SKM-1 treated with dmso at 0.1 percent for 144 hours (cell line): ENCODE results near the gene TAPBP.
"Not testable (repeated sequence)": the region's sequence is repeated elsewhere in the genome, so short reads cannot be mapped to it uniquely, and the experiment has no call there.

Experiments
- DNase-seq: peaks from one replicate; lab custom pipeline; 2025; ENCODE audit not compliant: unreplicated experiment; lab: John Stamatoyannopoulos, UW

Gene TAPBP

DNA sequence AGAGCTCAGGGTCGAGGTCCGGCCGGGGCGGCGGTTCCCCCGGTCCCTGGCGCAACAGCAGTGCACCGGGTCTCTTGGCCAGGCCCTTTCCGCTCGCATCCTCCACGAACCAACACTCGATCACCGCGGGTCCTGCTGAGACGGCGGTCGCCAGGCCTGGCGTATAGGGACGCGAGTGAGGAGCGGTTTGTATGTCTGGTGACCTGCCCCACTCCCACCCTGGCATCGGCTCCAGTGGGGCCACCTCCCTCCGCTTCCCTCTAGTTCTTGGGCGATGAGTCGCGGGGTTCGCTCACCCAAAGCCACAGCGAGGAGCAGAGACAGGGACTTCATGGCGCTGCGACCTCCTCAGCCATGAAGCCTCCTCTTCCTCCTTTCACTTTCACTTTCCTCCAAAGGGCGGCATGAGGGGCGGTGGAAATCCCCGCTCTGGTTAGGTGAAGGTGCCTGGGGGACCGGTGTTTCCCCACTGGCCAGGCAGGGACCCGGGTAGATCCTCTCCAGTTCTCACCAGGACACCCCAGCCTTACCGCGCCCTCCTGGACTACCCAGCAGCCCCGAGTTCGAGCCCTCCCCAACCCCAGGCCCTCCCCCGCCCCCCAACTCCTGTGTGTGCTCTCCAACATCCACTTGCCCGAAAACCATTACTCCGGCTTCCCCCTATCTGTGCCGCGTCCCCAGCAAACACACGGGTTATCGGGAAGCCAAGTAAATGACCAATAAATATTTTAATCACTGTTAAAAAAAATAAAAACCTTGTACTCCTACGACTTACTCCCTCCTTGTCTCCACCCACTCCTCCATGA lies at the start of gene TAPBP:
TSS of gene TAPBP (minus strand) at position 370 of the 806 bp plus-strand sequence. CDS start at position 333, 37 bp downstream.
- DNase-seq: peak; percentile 25

- DNase-seq: not testable (repeated sequence)
These were observed 49.6 kb upstream of the TAPBP start for GRCh38 chr6:33363486-33363885.

GRCh38 chr6:33359331-33359730 lies 45.5 kb upstream of the TAPBP start:
- DNase-seq: no peak

- DNase-seq: not testable (repeated sequence)
These were observed 43.4 kb upstream of the TAPBP start for GRCh38 chr6:33357160-33357871.

GRCh38 chr6:33356295-33356694 lies 42.4 kb upstream of the TAPBP start:
- DNase-seq: no peak

DNA sequence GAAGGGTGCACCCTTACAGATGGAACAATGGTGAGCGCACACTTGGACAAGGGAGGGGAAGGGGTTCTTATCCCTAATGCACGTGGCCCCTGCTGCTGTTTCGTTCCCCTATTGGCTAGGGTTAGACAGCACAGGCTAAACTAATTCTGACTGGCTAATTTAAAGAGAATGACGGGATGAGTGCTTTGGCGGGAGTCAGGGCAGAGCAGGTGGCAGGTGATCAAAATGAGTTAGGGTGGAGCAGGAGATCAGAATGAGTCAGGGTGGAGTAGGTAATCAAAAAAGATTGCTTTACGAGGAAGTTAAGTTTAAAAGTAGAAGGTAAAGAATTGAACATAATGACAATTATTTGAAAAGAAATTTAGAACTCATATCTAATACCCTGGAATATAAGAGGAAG lies 42.0 kb upstream of the TAPBP start:
- DNase-seq: not testable (repeated sequence)

GRCh38 chr6:33347816-33348215 lies 33.9 kb upstream of the TAPBP start:
- no peak for DNase-seq

DNA sequence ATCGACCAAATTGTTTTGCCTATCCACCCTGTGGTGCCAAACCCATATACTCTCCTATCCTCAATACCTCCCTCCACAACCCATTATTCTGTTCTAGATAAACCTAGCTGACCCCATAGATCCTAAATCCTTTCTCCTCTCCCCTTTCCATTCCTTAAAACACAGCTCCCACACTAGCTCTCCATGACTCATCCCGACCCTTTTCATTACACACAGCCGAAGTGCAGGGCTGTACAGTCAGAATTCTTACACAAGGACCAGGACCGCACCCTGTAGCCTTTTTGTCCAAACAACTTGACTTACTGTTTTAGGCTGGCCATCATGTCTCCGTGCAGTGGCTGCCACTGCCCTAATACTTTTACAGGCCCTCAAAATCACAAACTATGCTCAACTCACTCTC lies 33.1 kb upstream of the TAPBP start:
- not testable (repeated sequence) for DNase-seq

DNA sequence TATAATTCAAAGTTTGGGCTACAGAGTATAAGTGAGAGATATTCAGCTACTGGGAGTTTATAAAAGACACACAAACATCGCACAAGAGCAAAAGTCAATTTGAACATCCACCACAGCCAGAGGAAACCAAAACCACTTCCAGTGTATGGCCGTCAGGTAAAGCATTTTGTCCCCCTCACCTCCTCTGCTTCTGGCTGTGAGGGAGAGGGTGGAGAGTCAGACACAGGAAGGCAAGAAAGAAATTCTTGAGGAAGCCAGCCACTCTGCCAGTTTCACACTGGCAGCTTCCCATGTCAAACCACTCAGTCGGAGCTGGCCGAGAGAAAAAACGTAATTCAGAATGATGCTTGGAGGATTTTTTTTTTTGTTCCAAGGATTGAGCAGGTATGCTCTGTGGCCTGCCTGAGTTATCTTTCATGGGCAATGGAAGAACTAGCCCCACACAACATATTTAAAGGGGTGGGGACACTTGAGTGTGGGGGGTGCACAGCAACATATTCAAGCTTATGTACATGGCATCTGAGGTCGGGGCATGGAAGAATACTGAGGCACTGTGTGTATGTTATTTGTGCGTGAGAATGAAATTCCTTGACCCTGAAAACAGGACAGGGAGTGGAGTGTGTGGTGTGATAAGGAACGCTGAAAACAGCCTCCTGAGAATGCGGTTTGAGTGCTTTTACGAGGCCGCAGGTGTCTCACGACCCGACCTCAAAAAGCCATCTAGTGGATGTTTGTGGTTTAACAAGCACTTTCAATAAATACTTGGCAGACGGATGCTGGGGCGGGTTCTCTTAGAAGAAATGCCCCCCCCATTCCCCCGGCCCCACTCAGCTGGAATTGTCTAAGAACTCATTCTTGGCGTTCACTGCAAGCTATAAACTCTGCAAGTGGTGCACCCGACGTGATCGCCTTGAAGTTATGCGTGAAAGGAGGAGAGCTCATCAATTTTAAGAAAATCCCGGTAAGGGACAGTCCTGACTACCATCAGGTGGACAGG lies 31.1 kb upstream of the TAPBP start:
- peak; percentile 58 for DNase-seq

DNA sequence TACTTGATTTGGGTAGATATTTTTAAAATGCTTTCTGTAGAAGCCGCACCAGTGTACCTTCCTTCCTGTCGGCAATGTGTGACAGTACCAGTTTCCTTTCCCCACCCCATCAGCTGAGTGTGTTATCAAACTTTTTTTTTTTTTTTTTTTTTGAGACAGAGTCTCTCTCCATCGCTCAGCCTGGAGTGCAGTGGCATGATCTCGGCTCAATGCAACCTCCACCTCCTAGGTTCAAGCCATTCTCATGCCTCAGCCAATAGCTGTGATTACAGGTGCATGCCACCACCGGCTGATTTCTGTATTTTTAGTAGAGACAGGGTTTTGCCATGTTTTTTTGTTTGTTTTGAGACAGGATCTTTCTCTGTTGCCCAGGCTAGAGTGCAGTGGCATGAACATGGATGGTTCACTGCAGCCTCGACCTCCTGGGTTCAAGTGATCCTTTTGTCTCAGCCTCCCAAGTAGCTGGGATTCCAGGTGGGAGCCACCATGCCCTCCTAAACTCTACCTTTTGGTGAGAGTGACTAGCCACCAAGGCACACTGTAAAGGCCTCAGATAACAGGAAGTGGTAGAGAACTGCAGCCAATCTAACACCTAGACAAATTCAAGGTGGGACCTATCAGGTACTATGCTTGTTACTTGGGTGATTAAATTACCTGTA lies 30.2 kb upstream of the TAPBP start:
- no peak for DNase-seq

DNA sequence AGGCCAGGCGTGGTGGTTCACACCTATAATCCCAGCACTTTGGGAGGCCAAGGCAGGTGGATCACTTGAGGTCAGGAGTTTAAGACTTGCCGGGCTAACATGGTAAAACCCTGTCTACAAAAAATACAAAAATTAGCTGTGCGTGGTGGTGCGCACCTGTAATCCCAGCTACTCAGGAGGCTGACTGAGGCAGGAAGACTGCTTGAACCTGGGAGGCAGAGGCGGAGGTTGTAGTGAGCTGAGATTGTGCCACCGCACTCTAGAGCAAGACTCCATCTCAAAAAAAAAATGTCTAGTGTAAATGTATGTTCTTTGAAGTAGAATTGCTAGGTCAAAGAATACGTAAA lies 29.7 kb upstream of the TAPBP start:
- DNase-seq: not testable (repeated sequence)

DNA sequence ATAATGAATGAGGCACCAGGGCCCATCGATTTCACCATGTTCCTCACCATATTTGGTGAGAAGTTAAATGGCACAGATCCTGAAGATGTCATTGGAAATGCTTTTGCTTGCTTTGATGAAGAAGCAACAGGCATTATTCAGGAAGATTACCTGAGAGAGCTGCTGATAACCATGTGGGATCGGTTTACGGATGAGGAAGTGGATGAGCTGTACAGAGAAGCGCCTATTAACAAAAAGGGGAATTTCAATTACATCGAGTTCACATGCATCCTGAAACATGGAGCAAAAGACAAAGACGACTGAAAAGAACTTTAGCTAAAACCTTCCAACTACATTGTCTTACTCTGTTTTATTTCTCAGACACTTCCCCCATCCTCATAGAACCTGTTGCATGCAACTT lies 25.3 kb upstream of the TAPBP start:
- DNase-seq: no peak

- DNase-seq: no peak
These were observed 22.6 kb upstream of the TAPBP start for GRCh38 chr6:33336495-33336894.

- DNase-seq: no peak
These were observed 22.0 kb upstream of the TAPBP start for GRCh38 chr6:33335916-33336315.

DNA sequence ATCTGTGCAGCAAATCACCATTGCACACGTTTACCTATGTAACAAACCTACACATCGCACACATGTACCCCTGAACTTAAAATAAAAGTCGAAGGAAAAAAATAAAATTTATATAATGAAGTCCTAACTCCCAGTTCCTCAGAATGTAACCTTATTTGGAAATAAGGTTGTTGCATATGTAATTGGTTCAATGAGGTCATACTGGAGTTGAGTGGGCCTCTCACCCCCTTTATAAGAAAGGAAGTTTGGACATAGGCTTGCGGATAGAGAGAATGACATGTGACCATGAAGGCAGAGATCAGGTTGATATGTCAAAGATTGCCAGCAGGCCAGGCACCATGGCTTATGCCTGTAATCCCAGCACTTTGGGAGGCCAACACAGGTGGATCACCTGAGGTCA lies 19.8 kb upstream of the TAPBP start:
- no peak for DNase-seq

- DNase-seq: no peak
These were observed 16.9 kb upstream of the TAPBP start for GRCh38 chr6:33330736-33331135.

DNA sequence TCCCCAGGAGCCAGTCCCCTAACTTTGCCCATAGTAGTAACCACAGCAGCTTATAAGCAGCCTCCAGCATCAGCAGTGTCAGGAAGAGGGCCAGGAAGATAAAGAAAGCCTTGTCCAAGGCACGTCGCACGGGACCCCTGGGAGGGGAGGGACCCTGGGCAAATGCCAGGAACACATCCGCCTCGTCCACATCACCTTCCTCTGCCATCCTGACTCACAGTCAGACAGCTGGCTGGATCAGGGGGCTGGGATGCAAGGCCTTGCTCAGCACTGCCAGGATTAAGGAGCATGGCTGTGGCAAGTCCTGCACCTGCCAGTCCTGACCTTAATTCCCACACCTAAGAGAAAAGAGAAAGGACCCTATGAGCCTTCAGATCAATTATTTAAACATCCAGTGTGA lies 15.2 kb upstream of the TAPBP start:
- no peak for DNase-seq

- peak; percentile 9 for DNase-seq
These were observed 10.2 kb upstream of the TAPBP start for GRCh38 chr6:33324125-33324524.

GRCh38 chr6:33323623-33323948 lies 9.7 kb upstream of the TAPBP start:
- DNase-seq: no peak

GRCh38 chr6:33321227-33321626 lies 7.3 kb upstream of the TAPBP start:
- DNase-seq: no peak
